ENCODE measurements around the gene EMCN. TPM values are rescaled to one million over a fixed set of nuclear protein-coding genes. Genes with fewer than 3 reads are reported as not detected.
A peak's percentile ranks its signal among the peaks of the same experiment; 100 is the strongest.
"Not testable (repeated sequence)": the region's sequence is repeated elsewhere in the genome, so short reads cannot be mapped to it uniquely, and the experiment has no call there.

Gene EMCN
- total RNA-seq, 1 donor from 2014 or later: 4.3 TPM

DNA sequence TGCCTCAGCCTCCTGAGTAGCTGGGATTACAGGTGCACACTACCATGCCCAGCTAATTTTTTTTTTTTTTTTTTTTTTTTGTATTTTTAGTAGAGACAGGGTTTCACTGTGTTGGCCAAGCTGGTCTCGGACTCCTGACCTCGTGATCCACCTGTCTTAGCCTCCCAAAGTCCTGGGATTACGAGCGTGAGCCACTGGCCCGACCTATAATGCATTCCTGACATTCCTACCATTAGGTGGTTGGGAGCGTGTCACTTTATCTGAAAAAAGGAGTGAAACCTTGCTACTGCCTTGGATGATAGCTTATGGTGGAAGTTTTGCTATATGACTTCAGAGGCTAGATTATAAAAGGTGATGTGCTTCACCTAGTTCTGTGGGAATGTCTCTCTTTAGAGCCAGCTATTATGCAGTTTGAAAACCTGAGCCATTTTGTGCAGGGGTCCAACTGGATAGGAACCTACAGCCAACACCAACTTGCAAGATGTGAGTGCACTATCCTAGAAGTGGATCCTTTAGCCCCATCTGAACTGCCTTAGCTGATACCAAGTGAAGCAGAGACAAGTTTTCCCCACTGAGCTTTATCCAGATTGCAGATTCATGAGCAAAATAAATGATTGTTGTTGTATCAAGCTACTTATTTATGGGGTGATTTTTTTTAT, 29.8 kb upstream of the EMCN start:
- Mint-ChIP-seq H3K27me3 (ENCODE audit: low read depth) (no peaks in the 10 kb centered on the region), H3K9me3 (no peaks in the 10 kb centered on the region), H3K36me3 (no peaks in the 10 kb centered on the region), H3K4me3 (no peak overlapping the region), H3K4me1 (peaks cover 2% of the 10 kb centered on the region), H3K27ac (no peak overlapping the region)
- TF ChIP-seq, protein P1, sequence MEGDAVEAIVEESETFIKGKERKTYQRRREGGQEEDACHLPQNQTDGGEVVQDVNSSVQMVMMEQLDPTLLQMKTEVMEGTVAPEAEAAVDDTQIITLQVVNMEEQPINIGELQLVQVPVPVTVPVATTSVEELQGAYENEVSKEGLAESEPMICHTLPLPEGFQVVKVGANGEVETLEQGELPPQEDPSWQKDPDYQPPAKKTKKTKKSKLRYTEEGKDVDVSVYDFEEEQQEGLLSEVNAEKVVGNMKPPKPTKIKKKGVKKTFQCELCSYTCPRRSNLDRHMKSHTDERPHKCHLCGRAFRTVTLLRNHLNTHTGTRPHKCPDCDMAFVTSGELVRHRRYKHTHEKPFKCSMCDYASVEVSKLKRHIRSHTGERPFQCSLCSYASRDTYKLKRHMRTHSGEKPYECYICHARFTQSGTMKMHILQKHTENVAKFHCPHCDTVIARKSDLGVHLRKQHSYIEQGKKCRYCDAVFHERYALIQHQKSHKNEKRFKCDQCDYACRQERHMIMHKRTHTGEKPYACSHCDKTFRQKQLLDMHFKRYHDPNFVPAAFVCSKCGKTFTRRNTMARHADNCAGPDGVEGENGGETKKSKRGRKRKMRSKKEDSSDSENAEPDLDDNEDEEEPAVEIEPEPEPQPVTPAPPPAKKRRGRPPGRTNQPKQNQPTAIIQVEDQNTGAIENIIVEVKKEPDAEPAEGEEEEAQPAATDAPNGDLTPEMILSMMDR (IDR thresholded peaks at IDR 0.05; ENCODE audit: unreplicated experiment): no peak
- DNase-seq (ENCODE audit: low spot score in 2 of 2, unreplicated experiment in 2 of 2): no peak

DNA sequence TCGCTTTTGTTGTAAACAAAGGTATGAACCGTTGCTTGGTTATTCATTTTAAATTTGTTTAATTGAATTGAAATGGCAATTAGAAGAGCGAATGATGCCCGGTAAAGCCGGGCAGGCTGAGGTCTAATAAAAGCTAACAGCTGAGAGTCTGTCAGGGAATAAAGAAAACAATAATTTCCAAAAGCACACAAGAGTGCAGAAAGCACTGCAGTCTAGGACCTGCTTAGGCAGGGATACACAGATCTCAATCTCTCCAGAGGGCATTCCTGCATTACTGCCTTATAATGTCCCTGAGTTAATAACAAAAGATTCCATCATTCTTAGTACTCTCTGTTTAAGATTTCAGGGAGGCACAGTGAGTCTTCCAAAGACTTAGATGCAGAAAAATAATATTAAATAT, 27.6 kb upstream of the EMCN start:
- Mint-ChIP-seq H3K27me3 (ENCODE audit: low read depth) (no peaks in the 10 kb centered on the region), H3K4me3 (no peak overlapping the region), H3K27ac (no peak overlapping the region), H3K36me3 (no peaks in the 10 kb centered on the region), H3K9me3 (no peaks in the 10 kb centered on the region), H3K4me1 (peaks cover 2% of the 10 kb centered on the region)
- TF ChIP-seq, protein P1 (IDR thresholded peaks at IDR 0.05; ENCODE audit: unreplicated experiment): no peak
- DNase-seq (ENCODE audit: low spot score in 2 of 2, unreplicated experiment in 2 of 2): no peak

DNA sequence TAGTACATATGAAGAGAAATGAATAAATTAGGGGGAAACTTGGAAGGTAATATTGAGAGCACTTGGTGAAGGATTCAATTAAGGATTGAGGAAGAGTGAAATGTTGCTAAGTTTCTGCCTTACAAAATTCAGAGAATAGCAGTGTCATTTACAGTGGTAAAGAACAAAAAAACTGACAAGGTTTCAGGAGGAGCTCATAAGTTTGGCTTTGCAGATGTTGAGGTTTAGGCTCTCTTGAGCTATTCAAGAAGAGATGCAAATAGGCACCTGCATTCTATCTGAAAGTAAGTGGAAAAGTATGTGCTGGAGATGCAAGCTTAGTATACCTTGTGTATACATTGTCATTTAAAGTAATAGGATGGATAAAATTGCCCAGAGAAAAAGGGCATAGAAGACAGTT, 22.3 kb upstream of the EMCN start:
- DNase-seq (ENCODE audit: low spot score in 2 of 2, unreplicated experiment in 2 of 2): no peak
- no peak overlapping the region for H3K27ac Mint-ChIP-seq
- peaks cover 10% of the 10 kb centered on the region for H3K9me3 Mint-ChIP-seq
- H3K27me3 Mint-ChIP-seq (ENCODE audit: low read depth): no peaks in the 10 kb centered on the region
- TF ChIP-seq, protein P1 (IDR thresholded peaks at IDR 0.05; ENCODE audit: unreplicated experiment): no peak
- H3K36me3 Mint-ChIP-seq: no peaks in the 10 kb centered on the region
- H3K4me3 Mint-ChIP-seq: no peak overlapping the region
- no peaks in the 10 kb centered on the region for H3K4me1 Mint-ChIP-seq

DNA sequence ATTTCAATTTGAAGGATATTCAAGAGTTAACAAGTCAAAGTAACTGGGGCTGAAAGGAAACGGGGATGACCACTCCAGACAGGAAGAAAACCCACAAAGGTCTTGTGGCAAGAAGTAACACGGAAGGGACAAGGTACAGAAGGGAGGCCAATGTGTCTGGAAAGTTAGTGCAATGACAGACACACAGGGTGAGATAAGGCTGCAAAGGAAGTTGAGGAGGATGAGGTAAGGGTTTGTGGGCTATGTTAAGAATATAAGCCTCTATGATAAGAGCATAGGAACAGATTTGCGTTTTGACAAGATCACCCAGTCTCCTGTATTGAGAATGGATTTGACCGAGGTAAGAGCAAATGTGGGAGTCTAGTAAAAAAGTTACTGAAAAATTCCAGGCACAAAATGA, 21.9 kb upstream of the EMCN start:
- no peaks in the 10 kb centered on the region for H3K36me3 Mint-ChIP-seq
- no peak for DNase-seq (ENCODE audit: low spot score in 2 of 2, unreplicated experiment in 2 of 2)
- H3K9me3 Mint-ChIP-seq: peaks cover 10% of the 10 kb centered on the region
- TF ChIP-seq, protein P1 (IDR thresholded peaks at IDR 0.05; ENCODE audit: unreplicated experiment): no peak
- no peaks in the 10 kb centered on the region for H3K27me3 Mint-ChIP-seq (ENCODE audit: low read depth)
- no peaks in the 10 kb centered on the region for H3K4me1 Mint-ChIP-seq
- no peak overlapping the region for H3K4me3 Mint-ChIP-seq
- H3K27ac Mint-ChIP-seq: no peak overlapping the region

DNA sequence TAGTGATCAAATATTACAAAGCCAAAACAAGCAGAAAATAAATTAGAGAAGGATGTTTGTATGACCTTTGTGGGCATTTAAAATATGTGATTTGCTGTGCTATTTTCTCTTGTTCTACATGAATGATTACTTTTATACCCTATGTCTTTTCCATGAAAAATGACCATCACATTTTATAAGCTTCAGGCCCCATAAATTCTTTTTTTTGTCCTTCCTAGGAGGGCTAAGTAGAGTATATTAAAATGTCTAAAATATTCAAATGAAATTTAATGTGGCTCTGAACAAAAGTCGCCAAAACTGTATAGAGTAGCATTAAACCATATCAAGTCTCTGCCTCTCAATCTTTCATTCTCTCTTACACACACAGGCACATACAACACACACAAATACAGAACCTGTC, 15.9 kb upstream of the EMCN start:
- TF ChIP-seq, protein P1 (IDR thresholded peaks at IDR 0.05; ENCODE audit: unreplicated experiment): no peak
- Mint-ChIP-seq H3K4me1 (peaks cover 14% of the 10 kb centered on the region), H3K9me3 (peaks cover 27% of the 10 kb centered on the region), H3K27me3 (ENCODE audit: low read depth) (no peaks in the 10 kb centered on the region), H3K27ac (peak overlapping the region; percentile 70), H3K36me3 (peaks cover 2% of the 10 kb centered on the region), H3K4me3 (no peak overlapping the region)
- no peak for DNase-seq (ENCODE audit: low spot score in 2 of 2, unreplicated experiment in 2 of 2)

DNA sequence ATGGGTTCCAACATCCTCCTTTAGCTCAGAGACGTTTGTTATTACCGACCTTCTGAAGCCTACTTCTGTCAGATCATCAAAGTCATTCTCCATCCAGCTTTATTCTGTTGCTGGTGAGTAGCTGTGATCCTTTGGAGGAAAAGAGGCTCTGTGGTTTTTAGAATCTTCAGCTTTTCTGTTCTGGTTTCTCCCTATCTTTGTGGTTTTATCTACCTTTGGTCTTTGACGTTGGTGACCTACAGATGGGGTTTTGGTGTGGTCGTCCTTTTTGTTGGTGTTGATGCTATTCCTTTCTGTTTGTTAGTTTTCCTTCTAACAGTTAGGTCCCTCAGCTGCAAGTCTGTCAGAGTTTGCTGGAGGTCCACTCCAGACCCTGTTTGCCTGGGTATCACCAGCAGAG, 12.3 kb upstream of the EMCN start:
- Mint-ChIP-seq H3K9me3 (peaks cover 27% of the 10 kb centered on the region), H3K4me1 (peaks cover 14% of the 10 kb centered on the region)
- H3K27me3 Mint-ChIP-seq (ENCODE audit: low read depth); DNase-seq (ENCODE audit: low spot score in 2 of 2, unreplicated experiment in 2 of 2); H3K27ac Mint-ChIP-seq; H3K4me3 Mint-ChIP-seq; H3K36me3 Mint-ChIP-seq: not testable (repeated sequence)

Data from mesothelial cell of epicardium (in vitro differentiated cells).